BJ (cell line): ENCODE data around the gene ZC3H11A. TPM values are rescaled to one million over a fixed set of nuclear protein-coding genes. Genes with fewer than 3 reads are reported as not detected.
"Not testable (repeated sequence)": the region's sequence is repeated elsewhere in the genome, so short reads cannot be mapped to it uniquely, and the experiment has no call there.

Experiments
- CTCF ChIA-PET: fragments of 350-600 bp; formaldehyde crosslinking; extraction: SDS; loops from one replicate; lab custom pipeline; 2021; ENCODE audit warnings: antibody characterized with exemption, inconsistent platforms; lab: Yijun Ruan, JAX
- POLR2A ChIA-PET: fragments of 300-600 bp; sonication (Branson Sonifier 250); formaldehyde crosslinking; extraction: SDS; loops from one replicate; lab custom pipeline; 2021; ENCODE audit warnings: antibody characterized with exemption; lab: Charles Lee
- DNase-seq: peaks from one replicate; pipeline ENCODE4 v3.0.0-alpha.2; 2011; ENCODE audit warnings: low read depth
- H3K27me3 ChIP-seq: 2 replicates; pipeline ENCODE4 v1.6.0; 2011; ENCODE audit warnings: low read length; ENCODE audit not compliant: control insufficient read depth, insufficient read depth
- H3K36me3 ChIP-seq: 2 replicates; pipeline ENCODE4 v1.5.1; 2011; ENCODE audit warnings: low read length; ENCODE audit not compliant: control insufficient read depth, insufficient read depth
- H3K4me3 ChIP-seq: 2 replicates; pipeline ENCODE4 v1.5.1; 2011; ENCODE audit warnings: low read depth, mild to moderate bottlenecking, control low read depth, low read length
- CTCF ChIP-seq: IDR thresholded peaks from 2 replicates; pipeline ENCODE4 v1.5.1; 2011; ENCODE audit warnings: low read depth, mild to moderate bottlenecking, control low read depth, inconsistent platforms, low read length, moderate library complexity; ENCODE audit not compliant: insufficient read depth
- polyA plus RNA-seq: library from polyadenylated mRNA; depleted of rRNA; stranded (reverse); fragments of >200 nt; gene quantifications from 2 replicates; pipeline ENCODE4 v1.2.3, GENCODE V29; 2011

Gene ZC3H11A
- polyA plus RNA-seq, 1 experiment = 55.2 TPM

- H3K4me3 ChIP-seq = no peak overlapping the region
- POLR2A ChIA-PET = no interaction called here
These were observed 5.5 kb upstream of the ZC3H11A start for GRCh38 chr1:203789966-203790365.

DNA sequence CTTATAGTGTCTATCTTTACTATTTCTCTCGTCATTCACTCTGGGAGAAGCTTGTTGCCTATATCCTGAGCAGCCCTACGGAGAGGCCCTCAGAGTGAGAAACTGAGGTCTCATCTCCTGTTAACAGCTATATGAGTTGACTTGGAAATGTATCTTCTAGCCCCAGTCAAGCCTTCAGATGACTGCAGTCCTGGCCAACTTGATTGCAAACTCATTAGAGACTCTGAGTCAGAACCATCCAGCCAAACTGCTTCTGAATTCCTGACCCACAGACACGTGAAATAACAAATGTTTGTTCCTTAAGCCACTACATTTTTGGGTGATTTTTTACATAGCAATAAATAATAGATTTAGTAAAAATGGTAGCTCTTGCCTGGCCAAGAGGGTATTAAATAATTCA lies 3.9 kb upstream of the ZC3H11A start:
- Histone ChIP-seq H3K4me3 (no peak overlapping the region), H3K27me3 (no peaks in the 10 kb centered on the region), H3K36me3 (no peaks in the 10 kb centered on the region)
- TF ChIP-seq CTCF = no peak
- ChIA-PET POLR2A (no interaction called here), CTCF (interaction anchor here (1.8 kb wide), 1 partner anchor 415 kb away, joined by 4 read pairs; no protein-coding TSS in a partner anchor)
- DNase-seq = no peak

More at GRCh38 chr1:203789966-203790365, 5.5 kb upstream of the ZC3H11A start:
- Histone ChIP-seq H3K36me3 (no peaks in the 10 kb centered on the region), H3K27me3 (no peaks in the 10 kb centered on the region)
- CTCF ChIA-PET = no interaction called here
- no peak for TF ChIP-seq CTCF
- no peak for DNase-seq

- no peaks in the 10 kb centered on the region for H3K27me3 ChIP-seq
- CTCF ChIA-PET = interaction anchor here (1.8 kb wide), 1 partner anchor 414 kb away, joined by 4 read pairs; no protein-coding TSS in a partner anchor
- POLR2A ChIA-PET = no interaction called here
- no peak overlapping the region for H3K4me3 ChIP-seq
- TF ChIP-seq CTCF = no peak
- DNase-seq = no peak
- H3K36me3 ChIP-seq = no peaks in the 10 kb centered on the region
These were observed 2.9 kb upstream of the ZC3H11A start for GRCh38 chr1:203792486-203792885.

DNA sequence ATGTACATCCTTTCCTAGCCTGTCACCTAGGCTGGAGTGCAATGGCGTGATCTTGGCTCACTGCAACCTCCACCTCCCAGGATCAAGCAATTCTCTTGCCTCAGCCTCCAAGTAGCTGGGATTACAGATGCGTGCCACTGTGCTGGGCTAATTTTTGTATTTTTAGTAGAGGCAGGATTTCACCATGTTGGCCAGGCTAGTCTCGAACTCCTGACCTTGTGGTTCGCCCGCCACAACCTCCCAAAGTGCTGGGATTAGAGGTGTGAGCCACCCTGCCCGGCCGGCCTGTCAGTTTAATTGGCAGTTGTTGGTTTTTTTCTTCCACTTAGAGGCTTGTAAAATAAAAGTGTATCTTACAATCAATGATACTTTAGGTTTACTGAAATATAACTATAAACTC lies 1.9 kb upstream of the ZC3H11A start:
- H3K36me3 ChIP-seq, CTCF ChIA-PET, DNase-seq, POLR2A ChIA-PET, H3K4me3 ChIP-seq, H3K27me3 ChIP-seq: not testable (repeated sequence)

GRCh38 chr1:203794764-203795440 lies 521 bp upstream of the ZC3H11A start:
- Histone ChIP-seq H3K36me3 (peaks cover 3% of the 10 kb centered on the region; the same call in 1 of the 2 replicates), H3K4me3 (peak overlapping the region; percentile 26), H3K27me3 (no peaks in the 10 kb centered on the region)
- POLR2A ChIA-PET = interaction anchor here (0.7 kb wide), 1 partner anchor 1374 kb away, joined by 16 read pairs; no protein-coding TSS in a partner anchor
- CTCF ChIA-PET = no interaction called here
- no peak for TF ChIP-seq CTCF
- no peak for DNase-seq
